ENCODE results near the gene ATP6V0A1. TPM values are rescaled to one million over a fixed set of nuclear protein-coding genes. Genes with fewer than 3 reads are reported as not detected.
A peak's percentile ranks its signal among the peaks of the same experiment; 100 is the strongest.

ATP6V0A1 gene
- total and polyA plus RNA-seq, 2 donors from 2014 or later, result 108 to 110 TPM

GRCh38 chr17:42410319-42410685 lies 48.4 kb upstream of the ATP6V0A1 start:
- Histone ChIP-seq H3K4me3 (ENCODE audit: low read length in 3 of 3) (no peak overlapping the region), H3K36me3 (ENCODE audit: control insufficient read depth in 2 of 3, insufficient read depth in 3 of 3, low read length in 3 of 3) (no peaks in the 10 kb centered on the region), H3K27me3 (ENCODE audit: control insufficient read depth, insufficient read depth, low read length) (no peaks in the 10 kb centered on the region), H3K9ac (ENCODE audit: low read length in 3 of 3) (no peak overlapping the region), H3K4me1 (ENCODE audit: control insufficient read depth in 2 of 3, insufficient read depth in 2 of 3, low read depth in 1 of 3, low read length in 3 of 3) (peaks cover 0 to 23% (median 0%) of the 10 kb centered on the region in 3 donors), H3K27ac (ENCODE audit: low read depth in 2 of 2, low read length in 2 of 2) (peak overlapping the region in 1 of 2 donors; percentile 77), H3K9me3 (ENCODE audit: control insufficient read depth in 2 of 3, insufficient read depth in 1 of 3, low read length in 3 of 3) (no peaks in the 10 kb centered on the region)
- intact Hi-C loops (cut with DNase I), result no loop called here
- no peak for TF ChIP-seq CTCF (IDR thresholded peaks at IDR 0.05; ENCODE audit: borderline replicate concordance, extremely low read depth, insufficient read depth)
- FAIRE-seq (no peak), DNase-seq (no peak)

DNA sequence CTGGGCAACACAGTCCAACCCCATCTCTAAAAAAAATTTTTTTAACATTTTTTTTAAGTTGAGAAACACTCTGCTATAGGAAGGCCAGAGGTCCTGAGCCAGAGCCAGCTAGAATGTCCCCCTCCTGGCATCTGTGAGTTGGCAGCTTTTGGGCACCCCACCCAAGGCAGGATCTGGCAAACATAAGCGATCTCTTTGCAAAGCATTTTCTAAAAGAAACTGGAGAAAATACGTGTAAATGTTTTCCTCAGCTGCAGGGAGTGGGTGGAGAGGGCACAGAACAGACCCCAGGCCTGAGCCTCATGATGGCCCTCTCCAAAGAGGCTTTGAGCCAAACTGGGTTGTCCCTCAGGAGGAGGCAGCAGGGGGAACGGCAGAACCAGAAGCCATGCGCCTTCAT lies 47.3 kb upstream of the ATP6V0A1 start:
- no peaks in the 10 kb centered on the region for H3K36me3 ChIP-seq (ENCODE audit: control insufficient read depth in 2 of 3, insufficient read depth in 3 of 3, low read length in 3 of 3)
- no peaks in the 10 kb centered on the region for H3K27me3 ChIP-seq (ENCODE audit: control insufficient read depth, insufficient read depth, low read length)
- H3K9ac ChIP-seq (ENCODE audit: low read length in 3 of 3), result no peak overlapping the region
- no peak for TF ChIP-seq CTCF (IDR thresholded peaks at IDR 0.05; ENCODE audit: borderline replicate concordance, extremely low read depth, insufficient read depth)
- DNase-seq (no peak), FAIRE-seq (no peak)
- no peak overlapping the region for H3K4me3 ChIP-seq (ENCODE audit: low read length in 3 of 3)
- H3K4me1 ChIP-seq (ENCODE audit: control insufficient read depth in 2 of 3, insufficient read depth in 2 of 3, low read depth in 1 of 3, low read length in 3 of 3), result peaks cover 0 to 19% (median 0%) of the 10 kb centered on the region in 3 donors
- no peak overlapping the region for H3K27ac ChIP-seq (ENCODE audit: low read depth in 2 of 2, low read length in 2 of 2)
- no peaks in the 10 kb centered on the region for H3K9me3 ChIP-seq (ENCODE audit: control insufficient read depth in 2 of 3, insufficient read depth in 1 of 3, low read length in 3 of 3)
- intact Hi-C loops (cut with DNase I), result no loop called here

DNA sequence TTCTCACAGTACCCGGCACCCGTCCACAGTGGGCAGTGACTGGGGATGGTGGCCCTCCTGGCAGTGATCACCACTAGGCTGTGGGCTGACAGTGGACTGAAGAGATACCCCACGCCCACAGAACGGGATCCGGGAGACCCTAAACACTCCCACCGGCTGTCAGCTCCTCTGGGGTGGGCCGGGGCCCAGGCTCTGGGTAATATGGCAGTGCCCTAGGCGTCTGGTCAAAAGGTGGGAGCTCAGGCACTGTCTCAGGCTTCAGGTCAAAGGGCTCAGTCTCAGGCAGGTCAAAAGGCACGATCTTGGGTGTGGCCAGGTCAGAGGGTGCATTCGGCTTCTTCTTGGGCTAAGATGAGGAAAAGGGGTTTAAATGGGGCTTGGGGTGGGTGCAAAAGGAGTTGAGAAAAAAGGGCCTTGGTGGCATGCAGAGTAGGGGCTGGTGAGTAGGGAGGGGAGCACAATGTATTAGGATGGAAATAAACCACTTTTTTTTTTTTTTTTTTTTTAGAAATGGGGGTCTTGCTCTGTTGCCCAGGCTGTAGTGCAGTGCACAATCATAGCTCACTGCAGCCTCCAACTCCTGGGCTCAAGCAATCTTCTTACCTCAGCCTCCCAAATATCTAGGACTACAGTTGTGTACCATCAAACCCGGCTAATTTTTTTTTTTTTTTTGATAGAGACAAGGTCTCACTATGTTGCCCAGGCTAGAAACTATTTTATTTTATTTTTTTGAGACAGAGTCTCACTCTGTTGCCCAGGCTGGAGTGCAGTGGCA lies 46.6 kb upstream of the ATP6V0A1 start:
- Histone ChIP-seq H3K4me1 (ENCODE audit: control insufficient read depth in 2 of 3, insufficient read depth in 2 of 3, low read depth in 1 of 3, low read length in 3 of 3) (peaks cover 0 to 14% (median 0%) of the 10 kb centered on the region in 3 donors), H3K36me3 (ENCODE audit: control insufficient read depth in 2 of 3, insufficient read depth in 3 of 3, low read length in 3 of 3) (no peaks in the 10 kb centered on the region), H3K9ac (ENCODE audit: low read length in 3 of 3) (no peak overlapping the region), H3K27ac (ENCODE audit: low read depth in 2 of 2, low read length in 2 of 2) (no peak overlapping the region), H3K9me3 (ENCODE audit: control insufficient read depth in 2 of 3, insufficient read depth in 1 of 3, low read length in 3 of 3) (no peaks in the 10 kb centered on the region), H3K4me3 (ENCODE audit: low read length in 3 of 3) (no peak overlapping the region), H3K27me3 (ENCODE audit: control insufficient read depth, insufficient read depth, low read length) (no peaks in the 10 kb centered on the region)
- intact Hi-C loops (cut with DNase I), result no loop called here
- no peak for TF ChIP-seq CTCF (IDR thresholded peaks at IDR 0.05; ENCODE audit: borderline replicate concordance, extremely low read depth, insufficient read depth)
- FAIRE-seq (no peak), DNase-seq (no peak)

Data from kidney (tissue), 14 donors.